Dedifferentiated amniotic fluid mesenchymal stem cell (primary cell): ENCODE data around the gene RFX6.
A peak's percentile ranks its signal among the peaks of the same experiment; 100 is the strongest.

Experiments
- DNase-seq: peaks from one replicate; pipeline ENCODE4 v3.0.0-alpha.2; 2016; ENCODE audit errors: extremely low spot score

RFX6 gene

GRCh38 chr6:116971959-116972358 is 94.9 kb downstream of the RFX6 start:
- peak; percentile 36 for DNase-seq

GRCh38 chr6:116973976-116974375 is 96.9 kb downstream of the RFX6 start:
- no peak for DNase-seq

- DNase-seq = no peak
Observed at GRCh38 chr6:116974526-116975316, 97.7 kb downstream of the RFX6 start.

GRCh38 chr6:116975600-116975999 is 98.6 kb downstream of the RFX6 start:
- no peak for DNase-seq

GRCh38 chr6:116979560-116979959 is 102.5 kb downstream of the RFX6 start:
- DNase-seq = no peak
